ENCODE measurements around the gene RETREG2. TPM values are rescaled to one million over a fixed set of nuclear protein-coding genes. Genes with fewer than 3 reads are reported as not detected.

RETREG2 gene
- total and polyA plus RNA-seq, 2 of the 4 experiments (the other 2 are of a cell fraction): 45.2 to 51.1 TPM

DNA sequence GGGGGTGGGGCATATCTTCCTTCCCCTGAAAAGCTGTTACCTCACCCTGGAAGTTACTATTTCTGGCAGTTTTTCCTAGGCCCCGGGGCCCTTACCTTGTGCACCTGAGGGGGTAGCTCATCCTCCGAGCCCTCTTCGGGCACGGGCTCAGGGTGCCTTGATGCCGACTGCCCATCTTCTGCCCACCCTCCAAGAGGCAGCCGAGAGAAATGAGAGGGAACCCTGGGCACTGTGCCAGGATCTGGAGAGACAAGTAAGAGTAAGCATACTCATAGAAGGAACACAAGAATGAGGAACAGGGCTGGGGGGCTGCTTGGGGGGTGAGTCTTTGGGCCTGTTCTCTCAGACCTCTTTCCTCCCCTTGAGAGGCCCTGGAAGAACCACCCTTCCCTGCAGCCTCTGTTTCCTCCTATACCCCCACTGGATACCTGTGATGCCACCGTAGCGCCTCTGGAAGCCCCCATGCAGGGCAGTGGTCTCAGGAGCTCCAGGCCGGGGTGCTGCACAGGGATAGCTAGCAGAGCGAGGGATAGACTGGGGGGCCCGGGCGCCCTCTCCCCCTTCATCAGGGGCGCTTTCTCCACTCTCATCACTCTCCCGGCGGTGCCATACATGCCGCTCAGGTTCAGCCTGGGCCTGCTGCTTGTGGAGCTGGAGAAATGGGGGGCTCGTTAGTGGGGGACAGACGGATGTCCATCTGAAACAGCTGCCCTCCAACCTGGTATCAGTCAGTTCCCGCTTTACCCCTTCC lies 42.8 kb downstream of the RETREG2 start (continued):
- TF ChIP-seq, protein P1, sequence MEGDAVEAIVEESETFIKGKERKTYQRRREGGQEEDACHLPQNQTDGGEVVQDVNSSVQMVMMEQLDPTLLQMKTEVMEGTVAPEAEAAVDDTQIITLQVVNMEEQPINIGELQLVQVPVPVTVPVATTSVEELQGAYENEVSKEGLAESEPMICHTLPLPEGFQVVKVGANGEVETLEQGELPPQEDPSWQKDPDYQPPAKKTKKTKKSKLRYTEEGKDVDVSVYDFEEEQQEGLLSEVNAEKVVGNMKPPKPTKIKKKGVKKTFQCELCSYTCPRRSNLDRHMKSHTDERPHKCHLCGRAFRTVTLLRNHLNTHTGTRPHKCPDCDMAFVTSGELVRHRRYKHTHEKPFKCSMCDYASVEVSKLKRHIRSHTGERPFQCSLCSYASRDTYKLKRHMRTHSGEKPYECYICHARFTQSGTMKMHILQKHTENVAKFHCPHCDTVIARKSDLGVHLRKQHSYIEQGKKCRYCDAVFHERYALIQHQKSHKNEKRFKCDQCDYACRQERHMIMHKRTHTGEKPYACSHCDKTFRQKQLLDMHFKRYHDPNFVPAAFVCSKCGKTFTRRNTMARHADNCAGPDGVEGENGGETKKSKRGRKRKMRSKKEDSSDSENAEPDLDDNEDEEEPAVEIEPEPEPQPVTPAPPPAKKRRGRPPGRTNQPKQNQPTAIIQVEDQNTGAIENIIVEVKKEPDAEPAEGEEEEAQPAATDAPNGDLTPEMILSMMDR (conservative IDR thresholded peaks at IDR 0.05; ENCODE audit: low read depth, low read length): no peak
- TF ChIP-seq MAZ (IDR thresholded peaks at IDR 0.05; ENCODE audit: borderline replicate concordance, low read depth, low read length) (no peak), CHD1 (IDR thresholded peaks at IDR 0.05; ENCODE audit: low read depth, low read length) (no peak)

Measured in IMR-90 (cell line).